ENCODE measurements around the gene GNAZ.

GRCh38 chr22:23070418-23071229, at the start of gene GNAZ:
- TF ChIP-seq, protein P1, sequence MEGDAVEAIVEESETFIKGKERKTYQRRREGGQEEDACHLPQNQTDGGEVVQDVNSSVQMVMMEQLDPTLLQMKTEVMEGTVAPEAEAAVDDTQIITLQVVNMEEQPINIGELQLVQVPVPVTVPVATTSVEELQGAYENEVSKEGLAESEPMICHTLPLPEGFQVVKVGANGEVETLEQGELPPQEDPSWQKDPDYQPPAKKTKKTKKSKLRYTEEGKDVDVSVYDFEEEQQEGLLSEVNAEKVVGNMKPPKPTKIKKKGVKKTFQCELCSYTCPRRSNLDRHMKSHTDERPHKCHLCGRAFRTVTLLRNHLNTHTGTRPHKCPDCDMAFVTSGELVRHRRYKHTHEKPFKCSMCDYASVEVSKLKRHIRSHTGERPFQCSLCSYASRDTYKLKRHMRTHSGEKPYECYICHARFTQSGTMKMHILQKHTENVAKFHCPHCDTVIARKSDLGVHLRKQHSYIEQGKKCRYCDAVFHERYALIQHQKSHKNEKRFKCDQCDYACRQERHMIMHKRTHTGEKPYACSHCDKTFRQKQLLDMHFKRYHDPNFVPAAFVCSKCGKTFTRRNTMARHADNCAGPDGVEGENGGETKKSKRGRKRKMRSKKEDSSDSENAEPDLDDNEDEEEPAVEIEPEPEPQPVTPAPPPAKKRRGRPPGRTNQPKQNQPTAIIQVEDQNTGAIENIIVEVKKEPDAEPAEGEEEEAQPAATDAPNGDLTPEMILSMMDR (IDR thresholded peaks at IDR 0.05), result no peak
- TF ChIP-seq POLR2A (IDR thresholded peaks at IDR 0.05), result no peak

Data from esophagus squamous epithelium (tissue), 4 donors.